Ovary (tissue), 9 donors: ENCODE data around the gene IGF1. TPM values are rescaled to one million over a fixed set of nuclear protein-coding genes. Genes with fewer than 3 reads are reported as not detected.
"Not testable (repeated sequence)": the region's sequence is repeated elsewhere in the genome, so short reads cannot be mapped to it uniquely, and the experiment has no call there.

Source experiments
- DNase-seq, 5 donors: peaks; one replicate each; pipeline ENCODE4 v3.0.0-alpha.2; 2019 to 2020
- H3K27ac ChIP-seq, 2 donors: fragments of 200-600 bp; one replicate each; pipeline versions ENCODE4 v1.5.1 to v1.8.0; 2019 to 2022
- H3K27me3 ChIP-seq: fragments of 200-600 bp; one replicate; pipeline ENCODE4 v1.8.0; 2022
- H3K36me3 ChIP-seq: fragments of 200-600 bp; sonication (generic); one replicate; pipeline ENCODE4 v1.5.1; 2019
- H3K4me1 ChIP-seq: one replicate; pipeline ENCODE4 v1.8.1; 2013; ENCODE audit warnings: mild to moderate bottlenecking, moderate library complexity; ENCODE audit not compliant: insufficient read depth
- H3K4me3 ChIP-seq: fragments of 200-600 bp; sonication (generic); one replicate; pipeline ENCODE4 v1.5.1; 2017
- H3K9me3 ChIP-seq, 2 donors: fragments of 200-600 bp in 1 of 2; sonication (generic) in 1 of 2; one replicate each; pipeline versions ENCODE4 v1.5.1 to v1.8.1; 2013 to 2019; ENCODE audit warnings: mild to moderate bottlenecking in 1 of 2, moderate library complexity in 1 of 2
- CTCF ChIP-seq, 3 donors: fragments of 450-650 bp in 2 of 3; fragments of 200-600 bp in 1 of 3; IDR thresholded peaks; one replicate each; pipeline versions ENCODE4 v1.5.1 to v1.8.0; 2016 to 2022; ENCODE audit warnings: antibody characterized with exemption in 3 of 3, mild to moderate bottlenecking in 1 of 3
- EP300 ChIP-seq: sonication (generic); formaldehyde crosslinking; IDR thresholded peaks from one replicate; pipeline ENCODE4 v1.6.1; 2017; ENCODE audit warnings: antibody characterized with exemption
- POLR2A ChIP-seq: fragments of 450-650 bp; IDR thresholded peaks from one replicate; pipeline ENCODE4 v1.6.1; 2017; ENCODE audit warnings: antibody characterized with exemption, mild to moderate bottlenecking, moderate library complexity
- WGBS, 3 donors: extraction: QIAGEN DNeasy Blood & Tissue Kit in 1 of 3; methylation state at CpG; one replicate each; pipeline versions ENCODE4 v1.1.5 to v1.1.7; 2013 to 2017; 5-methylcytosine and 5-hydroxymethylcytosine counted together
- intact Hi-C, 4 donors: fragments of 100-400 bp; cut with DNase I; formaldehyde crosslinking; loops; one replicate each; pipeline versions ENCODE4 v1.11.0 to v1.15.1; 2022 to 2023
- polyA plus RNA-seq, 2 donors: library from polyadenylated mRNA; stranded (reverse); fragments of 200-250 nt in 1 of 2; fragments of 350-450 nt in 1 of 2; fragmentation: Illumina TruSeq in 1 of 2; extraction: RNeasy Lipid Tissue Mini Kit (QIAGEN cat#74804) in 1 of 2; gene quantifications; one replicate each; pipeline ENCODE4 v1.2.3, GENCODE V29; 2013 to 2014
- total RNA-seq, 7 donors: library from RNA; depleted of rRNA in 2 of 7; stranded (reverse); fragments of >200 nt in 2 of 7; fragmentation: NEBNext Ultra II Directional in 3 of 7; extraction: Animal tissue kit (Norgen Biotek cat#: 25700) in 3 of 7; gene quantifications; one replicate each; pipeline versions ENCODE4 v1.1.0 to v1.2.4, GENCODE V29; 2016 to 2023
- donor health status: DM: no; HTN: no; CAD: no; lungs with moderate emphysema.
- donor health status: DM: no; HTN: no; CAD: no.
- donor health status: Bipolar disorder and iron deficiency.
- donor health status: DM: yes; HTN: yes; CAD: no.
- donor health status: DM: no; HTN: no; CAD: no.
- donor health status: DM: yes; HTN: yes; CAD: no.

IGF1 gene
- total and polyA plus RNA-seq, 9 donors = 1.4 to 44.4 (median 9.3) TPM

DNA sequence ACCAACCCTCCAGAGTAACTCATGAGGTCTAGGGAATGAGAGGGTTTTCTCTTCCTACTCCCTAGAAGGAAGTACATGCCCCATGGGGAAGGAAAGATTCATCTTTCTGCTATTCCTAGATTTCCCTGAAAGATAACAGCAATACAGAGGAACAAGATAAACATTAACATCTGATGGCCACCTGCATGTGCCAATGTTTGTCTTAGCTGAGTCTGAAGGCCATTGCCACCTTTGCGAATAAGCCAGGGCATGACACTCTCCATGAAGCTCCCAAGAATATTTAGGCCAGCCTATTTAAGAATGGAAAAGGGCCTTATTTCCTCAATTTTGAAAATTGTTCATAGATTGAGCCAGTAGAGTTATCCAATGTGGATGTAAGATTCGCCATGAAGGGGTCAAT lies 26.0 kb downstream of the IGF1 start:
- TF ChIP-seq CTCF (IDR thresholded peaks at IDR 0.05) (no peak), EP300 (no peak), POLR2A (no peak)
- Histone ChIP-seq H3K27ac (no peak overlapping the region), H3K4me1 (peaks cover 2% of the 10 kb centered on the region), H3K36me3 (no peaks in the 10 kb centered on the region), H3K27me3 (no peaks in the 10 kb centered on the region), H3K4me3 (no peak overlapping the region), H3K9me3 (no peaks in the 10 kb centered on the region)
- no peak for DNase-seq
- intact Hi-C loops = no loop called here
- WGBS, 3 donors = 90 to 98% (median 98%) methylated on average over 2 of the region's 2 CpGs

GRCh38 chr12:102452605-102453004 lies 27.8 kb downstream of the IGF1 start:
- Histone ChIP-seq H3K4me1 (no peaks in the 10 kb centered on the region), H3K36me3 (no peaks in the 10 kb centered on the region), H3K27me3 (no peaks in the 10 kb centered on the region), H3K4me3 (no peak overlapping the region), H3K27ac (no peak overlapping the region), H3K9me3 (no peaks in the 10 kb centered on the region)
- TF ChIP-seq POLR2A = no peak
- no peak for TF ChIP-seq CTCF (IDR thresholded peaks at IDR 0.05)
- no peak for TF ChIP-seq EP300
- intact Hi-C loops = no loop called here
- WGBS, 3 donors = 73 to 78% (median 74%) methylated on average over 2 of the region's 2 CpGs
- DNase-seq = no peak

- DNase-seq, H3K9me3 ChIP-seq, H3K27me3 ChIP-seq, H3K36me3 ChIP-seq, H3K4me3 ChIP-seq, H3K4me1 ChIP-seq, H3K27ac ChIP-seq, intact Hi-C loops: not testable (repeated sequence)
- 87 to 93% (median 92%) methylated on average over 3 of the region's 3 CpGs for WGBS, 3 donors
These were observed 31.3 kb downstream of the IGF1 start for GRCh38 chr12:102449018-102449417.

GRCh38 chr12:102447426-102447825 lies 32.9 kb downstream of the IGF1 start:
- 91 to 97% (median 92%) methylated on average over 3 of the region's 3 CpGs for WGBS, 3 donors
- intact Hi-C loops, H3K4me1 ChIP-seq, DNase-seq, H3K27me3 ChIP-seq, H3K36me3 ChIP-seq, H3K9me3 ChIP-seq, H3K27ac ChIP-seq, H3K4me3 ChIP-seq: not testable (repeated sequence)

DNA sequence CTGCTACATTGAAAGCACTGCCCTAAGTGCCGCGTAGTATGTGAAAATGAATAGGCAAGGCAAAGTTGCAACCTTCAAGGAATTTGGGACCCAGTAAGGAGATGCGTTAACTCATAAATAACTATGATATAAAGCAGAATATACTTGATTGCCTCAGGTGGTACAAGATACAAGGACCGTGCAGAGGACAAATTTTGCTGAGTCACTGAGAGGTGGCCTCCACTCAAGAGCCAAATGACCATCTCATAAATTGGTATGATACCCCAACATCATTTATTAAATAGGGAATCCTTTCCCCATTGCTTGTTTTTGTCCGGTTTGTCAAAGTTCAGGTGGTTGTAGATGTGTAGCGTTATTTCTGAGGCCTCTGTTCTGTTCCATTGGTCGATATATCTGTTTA lies 35.7 kb downstream of the IGF1 start:
- H3K4me3 ChIP-seq = no peak overlapping the region
- H3K4me1 ChIP-seq = no peaks in the 10 kb centered on the region
- intact Hi-C loops = loop anchor here in 1 of 4 donors (1.0 kb wide), 1 partner anchor 15 kb away; no protein-coding TSS in a partner anchor
- 84 to 91% (median 87%) methylated on average over 7 of the region's 7 CpGs for WGBS, 3 donors
- no peaks in the 10 kb centered on the region for H3K36me3 ChIP-seq
- H3K9me3 ChIP-seq = no peaks in the 10 kb centered on the region
- H3K27me3 ChIP-seq = no peaks in the 10 kb centered on the region
- DNase-seq = no peak
- no peak for TF ChIP-seq CTCF (IDR thresholded peaks at IDR 0.05)
- no peak for TF ChIP-seq POLR2A
- TF ChIP-seq EP300 = no peak
- H3K27ac ChIP-seq = no peak overlapping the region

DNA sequence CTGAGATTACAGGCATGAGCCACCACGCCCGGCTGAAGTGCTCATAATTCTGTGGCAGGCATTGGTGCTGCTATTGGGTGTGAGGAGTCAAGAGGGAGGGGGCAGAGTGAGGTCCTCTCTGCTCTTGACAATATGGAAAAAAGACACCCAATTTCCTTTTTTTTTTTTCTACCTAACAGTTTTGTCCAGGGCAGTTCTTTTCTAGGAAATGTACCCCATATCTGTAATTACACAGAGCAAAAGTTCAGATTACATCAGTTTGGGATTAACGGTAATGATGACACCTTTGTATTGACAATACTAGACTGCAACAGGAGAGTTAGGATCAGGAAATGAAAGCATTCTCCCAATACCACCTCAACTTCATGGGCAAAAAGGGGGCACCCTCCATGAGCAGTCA lies 36.3 kb downstream of the IGF1 start:
- intact Hi-C loops = no loop called here
- no peaks in the 10 kb centered on the region for H3K4me1 ChIP-seq
- WGBS, 3 donors = 90 to 98% (median 97%) methylated on average over 3 of the region's 3 CpGs
- no peaks in the 10 kb centered on the region for H3K27me3 ChIP-seq
- DNase-seq = no peak
- TF ChIP-seq CTCF (IDR thresholded peaks at IDR 0.05) (no peak), POLR2A (no peak), EP300 (no peak)
- H3K9me3 ChIP-seq = no peaks in the 10 kb centered on the region
- H3K4me3 ChIP-seq = no peak overlapping the region
- no peak overlapping the region for H3K27ac ChIP-seq
- H3K36me3 ChIP-seq = no peaks in the 10 kb centered on the region
